GM21825 (cell line): ENCODE measurements around the gene PAQR4.

Source experiments
- ATAC-seq: cut with Tn5 transposase; IDR thresholded peaks from one replicate; pipeline ENCODE4 v1.9.1; 2021; ENCODE audit warnings: mild to moderate bottlenecking, moderate library complexity; ENCODE audit not compliant: unreplicated experiment

PAQR4 gene

DNA sequence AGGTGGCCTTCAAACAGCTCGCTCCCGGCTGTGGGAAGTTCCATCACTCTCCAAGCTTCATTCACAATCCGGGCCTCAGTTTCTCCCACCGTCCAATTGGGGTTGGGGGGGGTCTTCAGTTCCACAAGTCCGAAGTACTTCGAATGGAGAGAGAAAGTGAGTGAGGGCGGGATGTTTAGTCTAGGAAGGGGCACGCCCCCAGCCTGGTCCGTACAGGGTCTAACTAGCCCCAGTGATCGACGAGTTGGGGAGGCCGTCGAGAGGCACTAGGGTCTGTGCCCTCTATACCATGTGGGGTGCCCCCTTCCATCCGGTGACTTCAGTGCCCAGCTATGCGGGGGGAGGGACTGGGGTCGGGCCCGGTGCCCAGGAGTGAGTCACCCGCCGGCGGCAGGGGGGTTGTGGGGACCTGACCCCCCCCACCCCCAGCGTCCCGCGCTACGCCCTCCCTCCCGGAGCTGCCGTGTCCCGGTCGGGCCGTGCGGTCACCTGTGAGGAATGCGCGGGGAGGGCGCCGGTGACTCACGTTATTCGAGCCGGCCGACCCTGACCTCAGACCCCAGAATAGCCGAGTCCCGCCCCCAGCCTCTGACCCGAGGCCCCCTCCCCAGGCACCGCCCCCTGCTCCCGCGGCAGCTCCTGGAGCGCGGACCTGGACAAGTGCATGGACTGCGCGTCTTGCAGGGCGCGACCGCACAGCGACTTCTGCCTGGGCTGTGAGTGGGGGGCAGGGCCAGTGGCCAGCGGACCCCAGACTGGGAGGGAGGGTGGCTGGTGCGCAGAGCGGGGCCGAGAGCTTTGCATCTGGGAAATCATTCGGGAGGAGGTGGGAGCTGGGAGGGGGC lies 51.7 kb downstream of the PAQR4 start:
- ATAC-seq, result no peak

DNA sequence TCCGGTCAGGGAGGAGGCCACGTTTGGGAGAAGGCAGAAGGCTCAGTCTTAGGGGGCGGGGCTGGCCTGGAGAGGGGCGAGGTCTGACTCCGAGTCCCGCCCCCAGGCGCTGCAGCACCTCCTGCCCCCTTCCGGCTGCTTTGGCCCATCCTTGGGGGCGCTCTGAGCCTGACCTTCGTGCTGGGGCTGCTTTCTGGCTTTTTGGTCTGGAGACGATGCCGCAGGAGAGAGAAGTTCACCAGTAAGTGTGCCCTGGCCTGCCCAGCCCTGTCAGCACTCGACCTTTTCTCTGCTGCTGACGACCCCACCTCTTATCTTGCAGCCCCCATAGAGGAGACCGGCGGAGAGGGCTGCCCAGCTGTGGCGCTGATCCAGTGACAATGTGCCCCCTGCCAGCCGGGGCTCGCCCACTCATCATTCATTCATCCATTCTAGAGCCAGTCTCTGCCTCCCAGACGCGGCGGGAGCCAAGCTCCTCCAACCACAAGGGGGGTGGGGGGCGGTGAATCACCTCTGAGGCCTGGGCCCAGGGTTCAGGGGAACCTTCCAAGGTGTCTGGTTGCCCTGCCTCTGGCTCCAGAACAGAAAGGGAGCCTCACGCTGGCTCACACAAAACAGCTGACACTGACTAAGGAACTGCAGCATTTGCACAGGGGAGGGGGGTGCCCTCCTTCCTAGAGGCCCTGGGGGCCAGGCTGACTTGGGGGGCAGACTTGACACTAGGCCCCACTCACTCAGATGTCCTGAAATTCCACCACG lies 52.5 kb downstream of the PAQR4 start:
- ATAC-seq, result no peak

DNA sequence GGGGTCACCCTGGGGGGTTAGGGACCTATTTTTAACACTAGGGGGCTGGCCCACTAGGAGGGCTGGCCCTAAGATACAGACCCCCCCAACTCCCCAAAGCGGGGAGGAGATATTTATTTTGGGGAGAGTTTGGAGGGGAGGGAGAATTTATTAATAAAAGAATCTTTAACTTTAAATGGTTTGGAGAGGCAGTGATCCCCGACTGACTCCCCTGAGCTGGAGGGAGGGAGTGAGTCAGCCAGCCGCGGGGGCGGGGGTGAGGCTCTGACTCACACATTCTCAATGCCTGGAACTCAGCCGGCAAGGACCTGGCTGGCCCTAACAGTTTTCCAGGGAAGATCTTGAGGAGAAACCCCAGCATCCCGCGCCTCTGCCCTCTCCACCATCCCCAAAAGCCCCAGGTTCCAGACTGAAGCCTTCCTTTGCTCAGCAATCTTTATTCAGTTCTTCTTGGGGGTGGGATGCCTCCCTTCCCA lies 53.1 kb downstream of the PAQR4 start:
- ATAC-seq, result no peak

DNA sequence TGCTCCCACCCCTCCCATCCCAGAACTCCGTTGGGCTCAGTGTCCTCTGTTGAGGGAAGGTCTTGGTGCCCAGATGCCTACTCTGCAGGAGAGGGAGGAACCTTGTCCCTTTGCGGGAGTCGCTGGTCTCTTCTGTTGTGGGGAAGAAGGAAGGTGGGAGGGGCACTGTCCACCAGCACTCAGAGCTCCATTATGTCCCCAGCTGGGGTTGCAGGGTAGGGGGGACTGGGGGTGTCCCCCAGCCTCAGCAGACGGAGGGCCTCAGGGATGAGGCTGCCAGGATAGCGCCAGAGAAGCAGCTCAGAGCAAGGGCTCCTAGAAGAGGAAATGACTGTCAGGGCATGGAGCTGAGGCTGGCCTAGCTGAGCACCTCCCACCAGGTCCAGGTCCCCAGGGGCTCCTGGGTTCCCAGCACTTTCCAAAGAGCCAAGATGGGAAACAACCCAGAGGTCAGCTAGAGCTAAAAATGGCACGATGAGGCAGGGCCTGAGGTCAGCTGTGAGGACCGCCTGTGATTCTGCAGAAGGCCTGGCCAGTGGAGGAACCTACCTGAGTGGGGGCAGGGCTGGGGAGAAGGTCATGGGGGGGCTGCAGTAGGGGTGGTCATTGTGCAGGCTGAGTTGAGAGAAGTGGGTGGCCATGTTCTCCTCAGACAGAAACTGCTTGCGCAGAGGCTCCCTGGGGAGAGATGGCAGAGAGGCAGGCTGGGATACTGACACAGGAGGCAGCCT lies 53.7 kb downstream of the PAQR4 start:
- no peak for ATAC-seq
